ENCODE results near the gene GHRL.
"Not testable (repeated sequence)": the region's sequence is repeated elsewhere in the genome, so short reads cannot be mapped to it uniquely, and the experiment has no call there.

GHRL gene

DNA sequence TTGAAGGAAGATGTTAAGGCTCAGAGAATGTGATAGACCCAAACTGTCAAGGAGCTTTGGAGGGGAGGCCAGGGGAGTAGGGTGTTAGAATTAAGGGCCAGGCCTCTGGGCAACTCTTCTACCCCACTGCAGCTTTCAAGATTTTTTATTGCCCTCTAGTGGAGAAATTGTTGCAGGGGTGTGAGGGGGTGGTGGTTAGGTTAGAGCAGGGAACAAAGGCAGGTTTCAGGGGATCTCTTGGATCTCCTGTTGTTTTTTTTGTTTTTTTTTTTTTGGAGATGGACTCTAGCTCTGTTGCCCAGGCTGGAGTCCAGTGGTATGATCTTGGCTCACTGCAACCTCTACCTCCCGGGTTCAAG lies 29.6 kb upstream of the GHRL start:
- DNase-seq = no peak

DNA sequence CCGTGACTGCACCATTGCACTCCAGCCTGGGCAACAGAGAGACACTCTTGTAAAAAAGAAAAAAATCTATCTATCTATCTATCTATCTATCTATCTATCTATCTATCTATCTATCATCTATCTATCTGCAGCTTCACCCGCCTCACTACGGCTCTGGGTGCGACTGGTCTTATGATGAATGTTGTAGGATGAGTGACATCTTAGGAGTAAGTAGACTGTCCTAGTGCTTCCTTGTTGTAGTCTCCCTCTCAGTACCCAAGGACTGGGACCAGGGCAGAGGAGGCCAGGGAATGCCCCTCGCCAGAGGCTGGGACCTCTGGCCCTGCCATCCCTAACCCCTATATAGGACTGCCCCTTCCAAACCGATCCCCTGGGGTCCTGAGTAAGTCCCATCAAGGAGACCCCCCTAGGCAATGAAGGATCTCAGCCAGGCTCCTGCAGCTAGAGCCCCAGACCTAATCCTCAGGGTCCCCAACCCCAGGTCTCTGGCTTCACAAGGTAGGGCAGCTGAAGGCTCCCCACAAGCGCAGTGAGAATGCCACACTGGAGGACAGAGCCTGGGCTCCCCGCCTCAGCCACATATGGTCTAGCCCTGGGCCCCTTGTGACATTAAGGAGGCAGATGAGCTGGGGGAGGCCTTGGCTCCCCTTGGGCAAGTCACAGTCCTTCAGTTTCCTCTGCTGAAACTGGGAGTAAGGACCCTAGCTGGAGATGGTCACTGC lies 29.0 kb upstream of the GHRL start:
- no peak for DNase-seq

DNA sequence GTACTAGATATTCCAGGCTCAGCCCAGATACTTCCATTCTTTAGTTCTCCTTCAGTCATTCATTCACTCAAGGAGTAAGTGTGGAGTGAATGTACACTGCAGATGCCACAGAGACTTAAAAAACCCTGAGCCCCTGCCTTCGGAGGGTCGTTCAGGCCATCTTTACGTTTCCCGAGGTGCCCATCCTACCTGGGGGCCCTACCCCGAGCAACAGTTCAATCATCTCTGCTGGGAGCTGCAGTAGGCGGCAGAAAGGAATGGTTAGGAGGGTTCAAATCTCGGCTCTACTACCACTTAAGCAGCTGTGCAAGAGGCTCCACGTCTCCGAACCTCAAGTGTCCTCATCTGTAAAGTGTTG lies 27.6 kb upstream of the GHRL start:
- no peak for DNase-seq

- DNase-seq = no peak
Measured at GRCh38 chr3:10319804-10320203, 27.1 kb upstream of the GHRL start.

DNA sequence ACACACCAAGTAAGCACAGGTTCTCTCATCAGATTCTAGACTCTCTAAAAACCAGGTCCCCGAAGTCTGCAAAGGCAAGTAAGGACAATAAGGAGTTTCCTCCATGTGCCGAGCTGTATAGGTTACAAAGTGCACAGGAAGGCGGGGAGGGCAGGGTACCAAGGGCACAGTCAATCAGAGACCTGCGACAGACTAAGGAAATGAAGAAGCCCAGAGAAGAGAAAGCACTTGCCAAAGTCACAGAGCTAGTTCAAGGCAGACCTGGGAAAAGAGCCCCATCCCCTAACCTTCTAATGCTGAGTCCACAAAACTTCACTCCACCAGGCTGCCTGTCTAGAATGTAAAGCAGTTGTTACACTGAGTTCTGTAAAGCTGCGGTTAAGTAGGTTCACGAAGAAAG lies 26.5 kb upstream of the GHRL start:
- no peak for DNase-seq

DNA sequence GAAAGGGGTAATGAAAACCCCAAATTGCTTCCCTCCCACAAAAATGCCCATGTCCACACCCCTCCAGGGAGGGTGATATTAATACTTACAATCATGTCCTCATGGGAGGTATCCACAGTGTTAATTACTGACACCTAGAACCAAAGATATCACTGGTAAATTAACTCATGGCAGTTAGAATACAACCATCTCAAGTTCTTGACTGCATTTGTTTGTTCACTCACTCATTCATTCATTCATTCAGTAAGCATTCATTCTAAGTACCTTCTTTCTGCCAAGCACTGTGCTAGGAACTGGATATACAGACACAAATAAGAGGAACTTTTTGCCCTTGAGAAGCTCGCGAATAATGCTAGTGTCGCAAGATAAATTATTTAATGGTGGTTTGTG lies 25.2 kb upstream of the GHRL start:
- no peak for DNase-seq

DNA sequence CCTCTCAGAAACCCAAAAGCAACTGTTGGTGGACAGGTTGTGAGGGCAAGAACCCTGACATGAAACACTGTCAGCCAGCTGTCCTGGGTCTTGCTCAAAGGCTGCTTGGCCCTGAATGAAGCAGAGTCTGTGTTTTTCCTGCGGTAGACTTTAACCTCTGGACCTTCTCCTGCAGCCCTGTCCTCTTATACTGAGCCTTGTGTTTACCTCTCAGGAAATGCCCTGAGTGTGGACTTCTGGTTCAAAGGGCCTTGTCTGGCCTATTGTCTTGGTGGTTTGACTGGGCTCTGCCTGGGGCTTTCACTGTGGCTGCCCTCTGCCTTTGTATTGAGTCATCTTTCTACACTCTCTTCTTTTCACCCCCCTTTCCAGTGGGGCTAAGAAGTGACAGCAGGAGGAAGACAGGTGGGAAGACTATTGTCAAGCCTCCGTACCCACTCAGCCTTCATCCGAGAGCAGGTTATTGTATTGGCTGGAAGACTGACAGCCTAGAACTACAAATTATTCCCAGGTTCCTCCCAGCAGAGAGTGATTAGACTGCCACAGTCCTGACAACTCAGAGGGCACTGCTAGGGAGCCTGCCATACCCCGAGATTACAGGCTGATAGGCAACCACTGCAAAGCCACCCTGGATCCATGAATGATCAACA lies 24.7 kb upstream of the GHRL start:
- DNase-seq = no peak

- no peak for DNase-seq
Measured at GRCh38 chr3:10315771-10316344, 23.1 kb upstream of the GHRL start.

DNA sequence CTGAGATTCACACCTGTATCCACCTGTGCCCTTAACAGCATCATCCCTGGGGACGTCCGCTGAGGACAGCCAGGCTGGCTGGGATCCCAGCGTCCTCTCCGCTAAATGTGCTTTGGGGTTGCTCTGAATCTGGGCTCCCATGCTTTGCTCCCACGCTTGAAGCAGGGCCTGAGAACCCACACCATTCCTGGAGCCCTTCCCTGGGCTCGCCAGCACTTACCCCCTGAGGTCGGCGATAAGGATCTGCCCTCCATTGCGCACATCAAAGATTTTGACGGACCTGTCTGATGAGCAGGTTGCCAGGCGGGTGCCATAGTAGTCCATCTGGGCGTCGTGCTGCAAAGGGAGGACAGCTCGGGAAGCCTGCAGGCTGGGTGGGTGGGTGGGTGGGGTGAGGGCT lies 22.4 kb upstream of the GHRL start:
- no peak for DNase-seq

DNA sequence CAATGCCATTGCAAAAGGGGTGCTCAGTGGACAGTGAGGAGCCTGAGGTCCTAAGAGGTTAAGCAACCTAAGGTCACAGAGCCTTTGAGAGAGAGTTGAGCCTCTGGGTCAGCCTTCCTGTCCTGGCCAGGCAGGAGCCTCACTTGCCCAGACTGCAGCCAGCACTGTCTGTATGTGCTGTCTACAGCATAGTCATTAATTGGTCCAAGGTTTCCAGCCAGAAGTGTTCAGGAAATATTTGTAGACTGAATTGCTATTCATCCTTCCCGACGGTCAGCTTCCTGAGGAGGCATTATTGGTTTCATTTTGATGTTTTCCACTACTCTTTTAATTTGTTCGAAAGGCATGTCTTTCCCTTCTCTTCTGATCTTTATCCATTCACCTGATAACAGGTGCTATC lies 20.1 kb upstream of the GHRL start:
- DNase-seq = no peak

- no peak for DNase-seq
Measured at GRCh38 chr3:10312391-10312790, 19.6 kb upstream of the GHRL start.

- no peak for DNase-seq
Measured at GRCh38 chr3:10311710-10312109, 19.0 kb upstream of the GHRL start.

DNA sequence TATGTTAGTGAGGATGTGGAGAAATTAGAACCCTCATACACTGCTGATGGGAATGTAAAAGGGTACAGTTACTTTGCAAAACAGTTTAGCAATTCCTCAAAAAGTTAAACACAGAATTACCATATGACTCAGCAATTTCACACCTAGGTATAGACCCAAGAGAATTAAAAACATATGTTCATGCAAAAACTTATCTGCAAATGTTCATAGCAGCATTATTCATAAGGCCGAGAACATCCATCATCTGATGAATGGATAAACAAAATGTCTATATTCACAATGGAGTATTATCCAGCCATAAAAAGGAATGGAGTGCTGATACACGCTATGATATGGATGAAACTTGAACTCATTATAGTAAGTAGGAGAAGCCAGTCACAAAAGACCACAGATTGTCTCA lies 17.8 kb upstream of the GHRL start:
- no peak for DNase-seq

DNA sequence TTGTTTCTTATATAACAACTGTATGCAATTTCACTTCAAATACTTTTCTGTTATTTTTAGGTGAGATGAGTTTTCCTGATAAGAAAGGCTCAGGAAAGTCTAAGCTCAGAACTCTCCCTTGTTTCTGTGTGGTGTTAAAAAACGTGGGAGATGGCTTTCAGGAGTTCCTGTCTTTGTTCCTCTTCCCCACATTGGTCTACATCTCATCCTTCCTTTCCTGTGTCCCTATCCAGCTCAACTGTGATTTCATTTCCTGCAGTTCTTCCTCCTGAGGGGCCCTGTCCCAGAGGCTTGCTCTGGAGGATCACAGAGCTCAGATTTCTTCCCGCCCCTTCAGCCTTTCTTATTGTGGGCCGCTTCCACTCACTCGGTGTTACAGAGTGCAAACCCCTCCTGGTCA lies 17.0 kb upstream of the GHRL start:
- DNase-seq = no peak

DNA sequence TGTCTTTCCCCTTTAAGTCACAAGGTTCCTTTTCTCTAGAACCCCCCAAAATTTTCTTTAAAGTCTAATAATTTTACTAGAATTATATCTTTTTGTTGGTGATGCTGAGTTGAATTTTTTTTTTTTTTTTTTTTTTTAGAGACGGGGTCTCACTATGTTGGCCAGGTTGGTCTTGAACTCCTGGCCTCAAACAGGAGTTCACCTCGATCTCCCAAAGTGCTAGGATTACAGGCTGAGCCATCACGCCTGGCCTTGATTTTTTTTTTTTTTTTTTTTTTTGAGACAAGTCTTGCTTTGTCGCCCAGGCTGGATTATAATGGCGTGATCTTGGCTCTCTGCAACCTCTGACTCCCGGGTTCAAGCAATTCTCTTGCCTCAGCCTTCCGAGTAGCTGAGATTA lies 15.9 kb upstream of the GHRL start:
- no peak for DNase-seq

DNA sequence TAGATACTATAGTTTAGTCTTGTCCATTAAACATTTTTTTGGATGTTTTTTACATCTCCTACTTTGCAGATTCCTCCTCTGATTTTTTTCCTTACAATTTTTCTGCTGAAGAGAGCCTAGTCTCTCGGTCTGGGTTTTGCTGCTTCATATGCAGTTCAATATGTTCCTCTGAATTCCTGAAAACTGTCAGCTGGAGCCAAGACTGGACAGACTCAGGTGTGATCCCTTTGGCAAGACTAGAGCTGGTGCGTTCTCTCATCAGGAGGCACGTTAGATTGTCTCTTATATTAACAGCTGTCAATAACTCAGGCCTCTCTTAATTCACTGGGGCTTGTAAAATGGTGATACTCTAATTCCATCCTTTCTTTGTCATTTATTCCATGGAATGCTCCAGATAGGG lies 13.4 kb upstream of the GHRL start:
- DNase-seq = no peak

GRCh38 chr3:10305331-10305902 lies 12.7 kb upstream of the GHRL start:
- DNase-seq = no peak

GRCh38 chr3:10304905-10305304 lies 12.2 kb upstream of the GHRL start:
- no peak for DNase-seq

DNA sequence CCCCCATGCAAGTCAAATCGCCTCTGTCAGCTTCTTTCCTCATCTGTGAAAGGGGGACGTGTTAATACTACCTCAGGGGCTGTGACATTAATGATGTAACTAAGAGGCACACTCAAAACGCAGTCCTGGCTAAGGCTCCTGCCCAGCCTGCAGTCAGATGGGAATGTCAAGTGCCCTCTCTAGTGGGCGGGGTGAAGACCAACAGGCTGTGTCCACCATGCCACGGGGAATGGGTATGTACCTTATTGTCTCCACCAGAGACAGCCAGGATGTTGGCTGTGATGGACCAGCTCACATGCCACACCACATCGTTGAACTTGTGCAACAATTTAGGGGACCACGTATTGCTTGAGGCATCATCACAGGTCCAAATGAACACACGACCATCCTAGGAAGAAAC lies 11.0 kb upstream of the GHRL start:
- DNase-seq = no peak

- DNase-seq = no peak
Measured at GRCh38 chr3:10303105-10303504, 10.4 kb upstream of the GHRL start.

DNA sequence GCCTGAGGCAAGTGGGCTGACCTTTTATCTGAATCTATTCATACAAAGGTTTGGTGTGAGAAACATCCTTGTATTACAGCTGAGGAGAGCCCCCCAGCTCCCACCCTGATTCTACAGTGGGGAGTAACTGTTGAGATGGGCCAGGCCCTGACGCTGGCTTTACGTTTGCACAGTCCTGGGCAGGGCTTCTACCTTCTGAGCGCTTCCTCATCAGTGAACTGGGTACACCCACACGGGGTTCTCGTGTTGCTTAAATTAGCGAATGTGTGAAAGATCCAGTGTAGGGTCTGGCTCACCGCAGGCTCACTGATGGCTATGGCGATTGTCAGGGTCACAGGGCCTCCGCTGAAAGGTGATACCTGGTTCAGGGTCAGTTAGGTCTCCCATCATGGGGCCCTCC lies 7.3 kb upstream of the GHRL start:
- DNase-seq = no peak

DNA sequence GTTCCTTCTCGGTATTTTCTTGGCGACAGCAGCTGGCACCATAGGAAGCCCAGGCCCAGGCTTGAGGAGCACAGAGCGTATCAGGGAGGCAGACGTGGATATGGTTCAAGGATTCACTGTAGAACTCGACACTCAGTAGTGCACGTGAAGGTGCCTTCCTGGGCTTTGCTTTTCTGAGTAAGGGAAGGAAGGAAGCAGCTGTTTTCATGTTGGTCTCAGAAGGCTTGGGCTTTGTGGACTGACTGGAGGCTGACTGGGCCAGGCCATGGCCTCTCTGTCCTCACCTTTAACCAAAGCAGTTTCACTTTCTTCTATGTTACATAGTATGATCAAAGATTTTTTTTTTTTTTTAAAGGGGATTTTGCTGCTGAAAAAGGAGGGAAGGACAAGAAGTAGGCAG lies 6.9 kb upstream of the GHRL start:
- DNase-seq = no peak

- no peak for DNase-seq
Measured at GRCh38 chr3:10299175-10299574, 6.4 kb upstream of the GHRL start.

DNA sequence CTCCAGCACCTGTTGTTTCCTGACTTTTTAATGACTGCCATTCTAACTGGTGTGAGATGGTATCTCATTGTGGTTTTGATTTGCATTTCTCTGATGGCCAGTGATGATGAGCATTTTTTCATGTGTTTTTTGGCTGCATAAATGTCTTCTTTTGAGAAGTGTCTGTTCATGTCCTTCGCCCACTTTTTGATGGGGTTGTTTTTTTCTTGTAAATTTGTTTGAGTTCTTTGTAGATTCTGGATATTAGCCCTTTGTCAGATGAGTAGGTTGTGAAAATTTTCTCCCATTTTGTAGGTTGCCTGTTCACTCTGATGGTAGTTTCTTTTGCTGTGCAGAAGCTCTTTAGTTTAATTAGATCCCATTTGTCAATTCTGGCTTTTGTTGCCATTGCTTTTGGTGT lies 5.3 kb upstream of the GHRL start:
- not testable (repeated sequence) for DNase-seq
